ENCODE results near the gene SRP54.
"Not testable (repeated sequence)": the region's sequence is repeated elsewhere in the genome, so short reads cannot be mapped to it uniquely, and the experiment has no call there.

The SRP54 gene

DNA sequence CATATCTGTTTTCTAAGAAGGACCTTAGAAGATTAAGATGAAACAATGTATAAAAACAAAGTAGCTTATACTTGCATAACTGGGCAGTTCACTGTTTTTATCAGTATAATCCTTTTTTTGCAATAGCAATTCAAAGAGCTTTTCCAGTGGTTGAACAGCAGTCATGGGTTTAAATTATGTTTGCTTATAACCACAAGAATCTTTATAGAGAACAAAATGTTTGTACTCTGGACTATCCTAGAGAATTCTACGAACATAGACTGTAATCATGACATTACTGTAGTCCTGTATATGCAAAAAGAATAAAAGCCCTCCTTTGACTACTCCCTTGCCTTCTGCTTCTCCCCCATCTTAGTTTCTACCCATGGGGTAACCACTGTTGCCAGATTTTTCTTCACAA is 69.0 kb downstream of the SRP54 start:
- Mint-ChIP-seq H3K27me3 (no peaks in the 10 kb centered on the region), H3K4me3 (no peak overlapping the region), H3K4me1 (peaks cover 15% of the 10 kb centered on the region), H3K36me3 (peaks cover 5% of the 10 kb centered on the region), H3K9me3 (no peaks in the 10 kb centered on the region), H3K27ac (no peak overlapping the region)

DNA sequence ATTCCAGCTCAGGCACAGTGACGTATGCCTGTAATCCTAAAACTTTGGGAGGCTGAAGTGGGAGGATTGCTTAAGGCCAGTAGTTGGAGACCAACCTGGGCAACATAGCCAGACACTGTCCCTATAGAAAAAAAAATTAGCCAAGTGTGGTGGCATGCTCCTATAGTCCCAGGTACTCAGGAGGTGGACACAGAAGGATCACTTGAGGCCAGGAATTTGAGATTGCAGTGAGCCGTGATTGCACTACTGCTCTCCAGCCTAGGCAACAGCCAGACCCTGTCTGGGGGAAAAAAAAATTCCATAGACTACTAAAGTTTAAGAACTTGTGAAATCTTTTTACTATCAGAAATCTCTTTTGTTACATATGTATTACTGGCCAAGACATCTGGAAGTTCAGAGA is 69.8 kb downstream of the SRP54 start:
- H3K27ac Mint-ChIP-seq, result no peak overlapping the region
- H3K4me3 Mint-ChIP-seq, result no peak overlapping the region
- H3K9me3 Mint-ChIP-seq, result no peaks in the 10 kb centered on the region
- H3K4me1 Mint-ChIP-seq, result peaks cover 7% of the 10 kb centered on the region
- no peaks in the 10 kb centered on the region for H3K27me3 Mint-ChIP-seq
- peaks cover 6% of the 10 kb centered on the region for H3K36me3 Mint-ChIP-seq

DNA sequence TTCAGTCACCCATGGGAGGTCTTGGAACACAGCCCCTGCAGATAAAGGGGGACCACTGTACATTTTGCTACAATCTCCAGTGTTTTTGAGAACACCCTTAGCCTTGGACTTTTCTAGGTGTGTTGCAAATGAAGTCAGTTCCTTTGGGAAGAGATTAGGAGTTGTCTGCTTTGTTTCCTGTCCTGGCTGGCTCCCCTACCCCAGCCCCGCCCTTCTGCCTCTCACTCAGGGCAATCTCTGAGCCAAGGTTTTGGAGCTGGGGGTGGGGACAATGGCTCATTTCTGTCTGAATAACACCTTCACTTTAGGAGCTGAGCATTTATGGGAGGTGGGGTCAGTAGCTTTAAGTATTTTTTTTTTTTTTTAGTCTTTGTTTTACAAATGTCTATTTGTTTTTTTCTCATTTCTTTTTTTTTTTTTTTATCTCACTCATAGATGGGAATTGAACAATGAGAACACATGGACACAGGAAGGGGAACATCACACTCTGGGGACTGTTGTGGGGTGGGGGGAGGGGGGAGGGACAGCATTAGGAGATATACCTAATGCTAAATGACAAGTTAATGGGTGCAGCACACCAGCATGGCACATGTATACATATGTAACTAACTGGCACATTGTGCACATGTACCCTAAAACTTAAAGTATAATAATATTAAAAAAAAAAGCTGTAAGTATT is 78.5 kb downstream of the SRP54 start:
- not testable (repeated sequence) for H3K9me3 Mint-ChIP-seq, H3K27me3 Mint-ChIP-seq, H3K27ac Mint-ChIP-seq, H3K4me1 Mint-ChIP-seq, H3K4me3 Mint-ChIP-seq
- peaks cover 17% of the 10 kb centered on the region for H3K36me3 Mint-ChIP-seq

DNA sequence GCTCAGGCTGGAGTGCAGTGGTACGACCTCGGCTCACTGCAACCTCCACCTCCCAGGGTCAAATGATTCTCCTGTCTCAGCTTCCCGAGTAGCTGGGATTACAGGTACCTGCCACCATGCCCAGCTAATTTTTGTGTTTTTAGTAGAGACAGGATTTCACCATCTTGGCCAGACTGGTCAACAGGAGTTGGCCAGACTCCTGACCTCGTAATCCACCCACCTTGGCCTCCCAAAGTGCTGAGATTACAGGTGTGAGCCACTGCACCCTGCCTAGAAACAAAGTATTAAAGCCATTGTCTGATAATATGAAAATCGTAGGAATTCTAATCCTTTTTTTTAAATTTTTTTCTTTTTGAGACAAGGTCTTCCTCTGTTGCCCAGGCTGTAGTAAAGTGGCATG is 82.9 kb downstream of the SRP54 start:
- not testable (repeated sequence) for H3K27ac Mint-ChIP-seq, H3K4me1 Mint-ChIP-seq, H3K9me3 Mint-ChIP-seq, H3K27me3 Mint-ChIP-seq, H3K4me3 Mint-ChIP-seq
- peaks cover 19% of the 10 kb centered on the region for H3K36me3 Mint-ChIP-seq

DNA sequence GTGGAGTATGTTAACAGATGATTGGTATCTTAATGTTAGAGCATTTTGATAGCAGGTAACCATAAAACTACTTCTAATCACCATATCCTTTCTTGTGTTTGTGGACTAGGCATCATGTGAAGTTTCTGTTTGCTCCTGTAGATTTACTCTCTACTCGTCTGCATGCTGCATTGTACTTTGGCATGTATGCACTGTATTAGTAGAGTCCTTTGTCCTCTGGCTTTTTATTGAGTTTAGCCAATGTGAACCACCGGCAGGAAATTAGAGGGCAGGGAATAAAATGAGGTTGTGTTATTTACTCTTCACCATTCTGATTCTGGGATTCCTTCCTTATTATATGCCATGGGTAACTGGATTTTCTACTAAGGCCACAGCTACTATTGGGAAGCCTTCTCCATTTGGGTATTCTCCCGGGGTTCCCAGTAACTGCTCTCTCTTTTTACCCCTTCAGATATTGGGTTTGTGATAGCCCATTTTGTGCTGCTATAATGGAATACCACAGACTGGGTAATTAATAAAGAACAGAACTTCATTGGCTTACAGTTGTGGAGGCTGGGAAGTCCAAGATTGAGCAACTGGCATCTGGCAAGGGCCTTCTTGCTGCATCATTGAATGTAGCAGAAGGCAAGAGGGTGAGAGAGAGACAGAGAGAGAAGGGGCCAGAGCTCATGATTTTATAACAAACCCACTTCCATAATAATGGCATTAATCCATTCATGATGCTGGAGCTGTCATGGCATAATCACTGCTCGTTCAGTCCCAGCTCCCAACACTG is 85.6 kb downstream of the SRP54 start:
- Mint-ChIP-seq H3K4me1 (no peaks in the 10 kb centered on the region), H3K27me3 (no peaks in the 10 kb centered on the region), H3K27ac (no peak overlapping the region), H3K9me3 (no peaks in the 10 kb centered on the region), H3K4me3 (no peak overlapping the region), H3K36me3 (peaks cover 17% of the 10 kb centered on the region)

DNA sequence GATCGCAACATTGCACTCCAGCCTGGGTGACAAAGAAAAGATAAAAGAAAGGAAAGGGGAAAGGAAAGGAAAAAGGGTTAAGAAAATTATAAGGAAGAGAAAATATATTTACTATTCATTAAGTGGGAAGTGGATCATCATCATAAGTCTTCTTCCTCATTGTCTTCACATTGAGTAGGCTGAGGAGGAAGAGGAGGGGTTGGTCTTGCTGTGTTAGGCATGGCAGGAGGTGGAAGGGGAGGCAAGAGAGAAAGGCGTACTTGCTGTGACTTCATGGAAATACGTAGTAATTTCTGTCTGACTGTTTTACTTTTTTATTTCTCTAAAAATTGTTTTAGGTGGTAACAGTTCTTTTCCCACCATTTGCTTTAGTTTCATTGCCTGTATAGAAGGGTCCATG is 89.4 kb downstream of the SRP54 start:
- Mint-ChIP-seq H3K27ac (no peak overlapping the region), H3K4me3 (no peak overlapping the region), H3K27me3 (no peaks in the 10 kb centered on the region), H3K36me3 (peaks cover 16% of the 10 kb centered on the region), H3K9me3 (no peaks in the 10 kb centered on the region), H3K4me1 (no peaks in the 10 kb centered on the region)

DNA sequence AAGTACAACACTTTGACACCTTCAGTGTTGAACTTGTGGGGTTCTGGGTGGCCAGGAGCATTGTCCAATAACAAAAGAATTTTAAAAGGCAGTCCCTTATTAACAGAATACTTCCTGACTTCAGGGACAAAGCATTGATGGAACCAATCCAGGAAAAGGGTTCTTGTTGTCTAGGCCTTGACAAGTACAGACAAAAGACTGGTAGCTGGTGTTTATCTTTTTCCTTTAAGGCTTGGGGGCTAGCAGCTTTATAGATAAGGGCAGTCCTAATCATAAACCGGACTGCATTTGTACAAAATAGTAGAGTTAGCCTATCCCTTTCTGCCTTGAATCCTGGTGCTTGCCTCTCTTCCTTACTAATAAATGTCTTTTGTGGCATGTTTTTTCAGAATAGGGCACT is 90.7 kb downstream of the SRP54 start:
- H3K27ac Mint-ChIP-seq, result no peak overlapping the region
- no peaks in the 10 kb centered on the region for H3K27me3 Mint-ChIP-seq
- H3K9me3 Mint-ChIP-seq, result no peaks in the 10 kb centered on the region
- H3K36me3 Mint-ChIP-seq, result peaks cover 7% of the 10 kb centered on the region
- no peak overlapping the region for H3K4me3 Mint-ChIP-seq
- no peaks in the 10 kb centered on the region for H3K4me1 Mint-ChIP-seq

DNA sequence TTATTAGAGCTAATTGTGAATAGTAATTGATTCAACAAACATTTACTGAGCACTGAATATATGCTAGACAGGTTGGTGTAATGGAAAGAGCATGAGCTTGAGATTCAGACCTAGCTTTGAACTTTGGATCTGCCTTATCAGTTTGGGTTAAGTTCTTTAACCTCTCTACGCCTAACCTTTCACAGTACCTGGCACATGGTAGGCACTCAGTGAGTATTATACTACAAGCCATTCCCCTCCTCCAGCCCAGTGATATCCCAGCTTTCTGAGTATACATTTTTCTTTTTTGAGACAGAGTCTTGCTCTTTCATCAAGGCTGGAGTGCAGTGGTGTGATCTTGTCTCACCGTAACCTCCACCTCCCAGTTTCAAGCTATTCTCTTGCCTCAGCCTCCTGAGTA is 95.3 kb downstream of the SRP54 start:
- H3K4me1 Mint-ChIP-seq, result no peaks in the 10 kb centered on the region
- H3K9me3 Mint-ChIP-seq, result no peaks in the 10 kb centered on the region
- peaks cover 5% of the 10 kb centered on the region for H3K36me3 Mint-ChIP-seq
- H3K27ac Mint-ChIP-seq, result no peak overlapping the region
- H3K4me3 Mint-ChIP-seq, result no peak overlapping the region
- H3K27me3 Mint-ChIP-seq, result no peaks in the 10 kb centered on the region

Measured in activated naive CD4-positive, alpha-beta T cell treated with anti-CD3 and anti-CD28 coated beads, Interleukin-2, amount 50 U/mL, for 24 hours (primary cell).